ENCODE measurements around the gene HPCAL1. TPM values are rescaled to one million over a fixed set of nuclear protein-coding genes. Genes with fewer than 3 reads are reported as not detected.

HPCAL1 gene
- total and polyA plus RNA-seq, 2 donors (not counting 3 experiments of a cell fraction or from before 2014, with no cell fraction given), result 56.5 to 77.4 TPM

- no peaks in the 10 kb centered on the region for H4K20me1 ChIP-seq (replicated peaks; ENCODE audit: control insufficient read depth, extremely low read depth, insufficient read depth, low read length)
- CTCF ChIA-PET, result interaction anchor here (1.0 to 1.5 kb wide), 4 partner anchors 11 to 91 kb away, joined by 3 to 9 read pairs (median 3); partner anchors contain the start of gene HPCAL1
- H3K79me2 ChIP-seq (ENCODE audit: control insufficient read depth, insufficient read depth, low read length), result peaks cover 74% of the 10 kb centered on the region
These were observed 14.9 kb downstream of the HPCAL1 start for GRCh38 chr2:10317646-10318045.

GRCh38 chr2:10318345-10318744 is 15.6 kb downstream of the HPCAL1 start:
- Histone ChIP-seq H3K4me2 (ENCODE audit: insufficient read depth, low read length) (no peak overlapping the region), H3K9me1 (replicated peaks; ENCODE audit: control insufficient read depth, extremely low read depth, insufficient read depth, low read length) (no peaks in the 10 kb centered on the region), H3K9me3 (replicated peaks; ENCODE audit: control insufficient read depth, insufficient read depth, low read length) (no peaks in the 10 kb centered on the region), H3K27ac (ENCODE audit: insufficient read depth, low read depth, low read length) (no peak overlapping the region), H4K20me1 (replicated peaks; ENCODE audit: control insufficient read depth, extremely low read depth, insufficient read depth, low read length) (no peaks in the 10 kb centered on the region), H2AFZ (ENCODE audit: low read depth, low read length) (no peak overlapping the region), H3K4me3 (replicated peaks in 1 of 3; ENCODE audit: insufficient read depth in 1 of 3, low read depth in 1 of 3, low read length in 3 of 3) (no peak overlapping the region), H3K79me2 (ENCODE audit: control insufficient read depth, insufficient read depth, low read length) (peaks cover 74% of the 10 kb centered on the region), H3K4me1 (ENCODE audit: control insufficient read depth, extremely low read depth, insufficient read depth, low read length) (peaks cover 1% of the 10 kb centered on the region), H3K27me3 (ENCODE audit: control insufficient read depth in 2 of 2, insufficient read depth in 2 of 2, low read length in 2 of 2) (no peaks in the 10 kb centered on the region), H3K36me3 (ENCODE audit: control insufficient read depth in 2 of 2, extremely low read depth in 1 of 2, insufficient read depth in 2 of 2, low read length in 2 of 2) (no peaks in the 10 kb centered on the region), H3K9ac (replicated peaks; ENCODE audit: extremely low read depth, insufficient read depth, low read length) (no peak overlapping the region)
- CTCF ChIA-PET, result interaction anchor here (1.0 to 1.5 kb wide), 2 partner anchors 14 to 90 kb away, joined by 3 to 9 read pairs; no protein-coding TSS in a partner anchor
- no TSS peak for BruUV-seq (replicated peaks)
- intact Hi-C loops (cut with micrococcal nuclease), result no loop called here
- TF ChIP-seq MAX (IDR thresholded peaks at IDR 0.05; ENCODE audit: insufficient read depth, insufficient read length), result no peak
- TF ChIP-seq JUN (IDR thresholded peaks at IDR 0.05; ENCODE audit: borderline replicate concordance, insufficient read depth, insufficient read length, low read depth), result no peak
- no peak for TF ChIP-seq POLR2AphosphoS5 (IDR thresholded peaks at IDR 0.05; ENCODE audit: insufficient read depth, low read depth, low read length)
- no peak for TF ChIP-seq MYC (IDR thresholded peaks at IDR 0.05; ENCODE audit: low read depth, low read length)
- no peak for TF ChIP-seq EZH2 (IDR thresholded peaks at IDR 0.05; ENCODE audit: borderline replicate concordance, low read depth, low read length, severe bottlenecking)
- no peak for TF ChIP-seq POLR2A (IDR thresholded peaks at IDR 0.05; ENCODE audit: low read depth, low read length)
- no peak for TF ChIP-seq FOS (IDR thresholded peaks at IDR 0.05; ENCODE audit: borderline replicate concordance, insufficient read depth, low read length)
- no peak for TF ChIP-seq GATA2 (IDR thresholded peaks at IDR 0.05; ENCODE audit: insufficient read depth, insufficient read length, low read depth, low read length)
- dilution Hi-C loops (cut with MboI; ENCODE audit: extremely low pct_ligation_motif_present, low sequenced_read_pairs), result no loop called here
- FAIRE-seq (no peak), DNase-seq (ENCODE audit: low read depth, low spot score) (no peak)
- POLR2A ChIA-PET, result no interaction called here

More at GRCh38 chr2:10317646-10318045, 14.9 kb downstream of the HPCAL1 start:
- Histone ChIP-seq H3K36me3 (ENCODE audit: control insufficient read depth in 2 of 2, extremely low read depth in 1 of 2, insufficient read depth in 2 of 2, low read length in 2 of 2) (no peaks in the 10 kb centered on the region), H3K9me3 (replicated peaks; ENCODE audit: control insufficient read depth, insufficient read depth, low read length) (no peaks in the 10 kb centered on the region), H3K4me1 (ENCODE audit: control insufficient read depth, extremely low read depth, insufficient read depth, low read length) (no peaks in the 10 kb centered on the region), H3K9ac (replicated peaks; ENCODE audit: extremely low read depth, insufficient read depth, low read length) (no peak overlapping the region), H3K4me2 (ENCODE audit: insufficient read depth, low read length) (no peak overlapping the region), H2AFZ (ENCODE audit: low read depth, low read length) (no peak overlapping the region), H3K9me1 (replicated peaks; ENCODE audit: control insufficient read depth, extremely low read depth, insufficient read depth, low read length) (no peaks in the 10 kb centered on the region), H3K27me3 (ENCODE audit: control insufficient read depth in 2 of 2, insufficient read depth in 2 of 2, low read length in 2 of 2) (no peaks in the 10 kb centered on the region), H3K4me3 (replicated peaks in 1 of 3; ENCODE audit: insufficient read depth in 1 of 3, low read depth in 1 of 3, low read length in 3 of 3) (no peak overlapping the region), H3K27ac (ENCODE audit: insufficient read depth, low read depth, low read length) (no peak overlapping the region)
- intact Hi-C loops (cut with micrococcal nuclease) (no loop called here), dilution Hi-C loops (cut with MboI; ENCODE audit: extremely low pct_ligation_motif_present, low sequenced_read_pairs) (no loop called here)
- BruUV-seq (replicated peaks), result no TSS peak
- FAIRE-seq, result no peak
- peak in 1 of 2 donors; percentile 9 for TF ChIP-seq CTCF (IDR thresholded peaks at IDR 0.05; ENCODE audit: extremely low read depth in 1 of 2, insufficient read depth in 1 of 2, low read depth in 1 of 2, low read length in 2 of 2)
- TF ChIP-seq GATA2 (IDR thresholded peaks at IDR 0.05; ENCODE audit: insufficient read depth, insufficient read length, low read depth, low read length), result no peak
- POLR2A ChIA-PET, result no interaction called here
- DNase-seq (ENCODE audit: low read depth, low spot score), result no peak

Data from endothelial cell of umbilical vein (primary cell).